GM11168 (cell line): ENCODE measurements around the gene MAN2B2.

Experiments
- in situ Hi-C: fragments of 300-500 bp; cut with MboI; formaldehyde crosslinking; loops from one replicate; pipeline ENCODE4 v1.12.0; 2022; ENCODE audit warnings: low sequenced_read_pairs; ENCODE audit not compliant: unreplicated experiment

The MAN2B2 gene

GRCh38 chr4:6591313-6591712, 16.3 kb downstream of the MAN2B2 start:
- in situ Hi-C loops: no loop called here

- in situ Hi-C loops: no loop called here
Measured at GRCh38 chr4:6591781-6592180, 16.8 kb downstream of the MAN2B2 start.

- in situ Hi-C loops: no loop called here
Measured at GRCh38 chr4:6592804-6593563, 18.0 kb downstream of the MAN2B2 start.

GRCh38 chr4:6594341-6594740, 19.4 kb downstream of the MAN2B2 start:
- in situ Hi-C loops: no loop called here

- in situ Hi-C loops: no loop called here
Measured at GRCh38 chr4:6594826-6595355, 19.9 kb downstream of the MAN2B2 start.

- in situ Hi-C loops: no loop called here
Measured at GRCh38 chr4:6595897-6596537, 21.0 kb downstream of the MAN2B2 start.

GRCh38 chr4:6596948-6597347, 22.0 kb downstream of the MAN2B2 start:
- in situ Hi-C loops: no loop called here

- in situ Hi-C loops: no loop called here
Measured at GRCh38 chr4:6598127-6598526, 23.1 kb downstream of the MAN2B2 start.

- in situ Hi-C loops: no loop called here
Measured at GRCh38 chr4:6598641-6599040, 23.7 kb downstream of the MAN2B2 start.

- in situ Hi-C loops: no loop called here
Measured at GRCh38 chr4:6601661-6602250, 26.8 kb downstream of the MAN2B2 start.

- in situ Hi-C loops: no loop called here
Measured at GRCh38 chr4:6602289-6602688, 27.3 kb downstream of the MAN2B2 start.

GRCh38 chr4:6603128-6603527, 28.1 kb downstream of the MAN2B2 start:
- in situ Hi-C loops: no loop called here

GRCh38 chr4:6605114-6605513, 30.1 kb downstream of the MAN2B2 start:
- in situ Hi-C loops: no loop called here

GRCh38 chr4:6605605-6606004, 30.6 kb downstream of the MAN2B2 start:
- in situ Hi-C loops: no loop called here

GRCh38 chr4:6606465-6607235, 31.7 kb downstream of the MAN2B2 start:
- in situ Hi-C loops: no loop called here

GRCh38 chr4:6607368-6608055, 32.5 kb downstream of the MAN2B2 start:
- in situ Hi-C loops: no loop called here

- in situ Hi-C loops: no loop called here
Measured at GRCh38 chr4:6608758-6609414, 33.9 kb downstream of the MAN2B2 start.

GRCh38 chr4:6609415-6610079, 34.6 kb downstream of the MAN2B2 start:
- in situ Hi-C loops: no loop called here

- in situ Hi-C loops: no loop called here
Measured at GRCh38 chr4:6610856-6611430, 36.0 kb downstream of the MAN2B2 start.
